LoVo (cell line): ENCODE measurements around the gene ZNF764.
A peak's percentile ranks its signal among the peaks of the same experiment; 100 is the strongest.
"Not testable (repeated sequence)": the region's sequence is repeated elsewhere in the genome, so short reads cannot be mapped to it uniquely, and the experiment has no call there.

ENCODE experiments used
- DNase-seq: peaks from one replicate; pipeline ENCODE4 v3.0.0-alpha.2; 2016; ENCODE audit warnings: low spot score

Gene ZNF764

GRCh38 chr16:30527635-30528178 is 30.5 kb downstream of the ZNF764 start:
- DNase-seq, result no peak

GRCh38 chr16:30526823-30527634 is 31.1 kb downstream of the ZNF764 start:
- peak; percentile 98 for DNase-seq

- DNase-seq, result peak; percentile 37
Observed at GRCh38 chr16:30526137-30526822, 31.9 kb downstream of the ZNF764 start, which contains the start of gene ZNF768. Gene ZNF768, minus strand, starts transcription at chr16:30526566. Its CDS starts 153 bp downstream, at chr16:30526413.

GRCh38 chr16:30525844-30526136 is 32.4 kb downstream of the ZNF764 start:
- DNase-seq, result no peak

GRCh38 chr16:30524575-30525568 is 33.3 kb downstream of the ZNF764 start:
- no peak for DNase-seq

GRCh38 chr16:30523768-30524574 is 34.2 kb downstream of the ZNF764 start:
- DNase-seq, result no peak

GRCh38 chr16:30522702-30523463 is 35.3 kb downstream of the ZNF764 start:
- not testable (repeated sequence) for DNase-seq

GRCh38 chr16:30521873-30522641 is 36.1 kb downstream of the ZNF764 start:
- DNase-seq, result no peak

DNA sequence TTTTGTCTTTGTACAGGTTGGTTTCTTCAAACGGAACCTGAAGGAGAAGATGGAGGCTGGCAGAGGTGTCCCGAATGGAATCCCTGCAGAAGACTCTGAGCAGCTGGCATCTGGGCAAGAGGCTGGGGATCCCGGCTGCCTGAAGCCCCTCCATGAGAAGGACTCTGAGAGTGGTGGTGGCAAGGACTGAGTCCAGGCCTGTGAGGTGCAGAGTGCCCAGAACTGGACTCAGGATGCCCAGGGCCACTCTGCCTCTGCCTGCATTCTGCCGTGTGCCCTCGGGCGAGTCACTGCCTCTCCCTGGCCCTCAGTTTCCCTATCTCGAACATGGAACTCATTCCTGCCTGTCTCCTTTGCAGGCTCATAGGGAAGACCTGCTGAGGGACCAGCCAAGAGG is 36.7 kb downstream of the ZNF764 start:
- DNase-seq, result no peak

DNA sequence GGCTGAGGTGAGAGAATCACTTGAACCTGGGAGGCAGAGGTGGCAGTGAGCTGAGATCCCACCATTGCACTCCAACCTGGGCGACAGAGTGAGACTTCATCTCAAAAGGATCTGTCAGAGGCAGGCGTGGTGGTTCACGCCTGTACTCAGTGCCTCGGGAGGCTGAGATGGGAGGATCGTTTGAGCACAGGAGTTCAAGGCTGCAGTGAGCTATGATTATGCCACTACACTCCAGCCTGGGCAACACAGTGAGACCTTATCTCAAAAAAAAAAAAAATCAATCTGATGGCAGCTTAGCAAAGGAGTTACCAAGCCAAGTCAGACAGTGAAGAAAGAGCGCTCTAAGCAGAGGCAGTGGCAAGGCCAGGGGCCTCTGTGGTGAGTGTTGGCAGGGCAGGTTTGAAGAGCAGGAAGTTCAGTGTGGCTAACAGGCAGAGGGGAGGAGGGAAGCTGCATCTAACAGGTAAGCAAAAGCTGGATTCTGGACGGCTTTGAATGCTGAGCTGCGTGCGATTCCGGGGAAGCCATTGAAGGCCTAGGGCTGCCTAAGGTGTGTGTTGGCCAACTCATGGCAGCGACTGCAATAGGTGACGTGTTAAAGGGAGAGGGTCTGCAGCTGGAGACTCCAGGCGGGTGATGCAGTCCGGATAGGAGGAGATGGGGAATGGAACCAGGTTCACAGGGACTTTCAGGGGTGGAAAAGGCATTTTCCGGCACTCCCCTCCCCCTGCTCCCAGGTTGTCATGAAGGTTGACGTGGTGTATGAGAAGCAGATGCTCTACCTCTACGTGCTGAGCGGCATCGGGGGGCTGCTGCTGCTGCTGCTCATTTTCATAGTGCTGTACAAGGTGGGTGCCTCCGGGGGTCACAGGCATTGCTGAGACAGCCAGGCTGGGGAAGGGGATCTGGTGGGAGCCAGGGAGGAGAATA is 38.8 kb downstream of the ZNF764 start:
- no peak for DNase-seq

DNA sequence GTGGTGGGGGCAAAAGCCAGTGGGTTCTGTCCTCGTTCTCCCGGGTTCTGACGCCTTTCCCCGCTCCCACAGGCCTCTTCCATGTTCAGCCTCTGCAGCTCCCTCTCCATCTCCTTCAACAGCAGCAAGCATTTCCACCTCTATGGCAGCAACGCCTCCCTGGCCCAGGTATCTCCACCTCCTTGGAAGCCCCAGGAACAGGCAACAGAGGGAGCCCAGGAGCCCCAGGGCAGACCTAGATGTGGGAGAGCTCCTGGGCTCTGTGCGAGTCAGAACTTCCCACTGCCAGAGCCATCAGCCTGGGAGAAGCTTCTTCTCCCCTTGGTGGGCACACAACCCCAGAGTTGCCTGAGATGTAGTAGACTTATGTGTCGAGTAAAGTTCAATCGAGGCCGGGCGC is 39.6 kb downstream of the ZNF764 start:
- DNase-seq, result no peak

GRCh38 chr16:30515275-30515674 is 42.9 kb downstream of the ZNF764 start:
- DNase-seq, result no peak

GRCh38 chr16:30511509-30511908 is 46.7 kb downstream of the ZNF764 start:
- DNase-seq, result no peak

GRCh38 chr16:30510376-30510938 is 47.7 kb downstream of the ZNF764 start:
- no peak for DNase-seq

DNA sequence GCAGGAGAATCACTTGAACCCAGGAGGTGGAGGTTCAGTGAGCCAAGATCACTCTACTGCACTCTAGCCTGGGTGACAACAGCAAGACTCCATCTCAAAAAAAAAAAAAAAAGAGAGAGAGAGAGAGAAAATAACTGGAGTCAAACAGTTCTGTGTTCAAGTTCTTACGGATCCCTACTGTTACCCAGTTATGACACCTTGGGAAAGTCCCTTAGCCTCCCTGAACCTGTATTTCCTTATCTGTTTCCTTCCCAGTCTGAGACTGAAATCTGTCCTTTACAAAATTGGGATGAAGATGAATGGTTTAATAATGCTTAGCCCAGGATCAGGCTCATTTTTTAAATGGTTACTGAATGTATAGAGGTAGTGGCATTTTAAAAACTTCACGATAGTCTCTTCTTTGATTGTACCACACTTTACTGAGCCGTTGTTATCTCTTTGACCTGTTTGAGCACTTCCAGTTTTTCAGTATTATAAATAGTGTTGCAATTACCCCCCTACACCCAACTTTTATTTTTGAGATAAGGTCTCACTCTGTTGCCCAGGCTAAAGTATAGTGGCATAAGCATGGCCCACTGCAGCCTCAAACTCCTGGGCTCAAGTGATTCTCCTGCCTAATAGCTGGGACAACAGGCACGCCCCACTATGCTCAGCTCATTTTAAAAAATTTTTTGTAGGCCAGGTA is 49.0 kb downstream of the ZNF764 start:
- no peak for DNase-seq
